BLaER1 treated with 17β-estradiol and CSF1 and Interleukin-3, amounts not matched to agents 10 nM and 100 nM (cell line): ENCODE data around the gene FGFR3.

ENCODE experiments used
- H3K27ac ChIP-seq, 11 experiments: shearing (Covaris generic); formaldehyde crosslinking; 2 replicates each; pipeline ENCODE4 v1.8.1; 2022
- H3K27me3 ChIP-seq, 11 experiments: shearing (Covaris generic); formaldehyde crosslinking; 2 replicates each; pipeline ENCODE4 v1.8.1; 2022
- H3K36me3 ChIP-seq, 11 experiments: shearing (Covaris generic); formaldehyde crosslinking; 2 replicates each; pipeline ENCODE4 v1.8.1; 2022
- H3K4me1 ChIP-seq, 10 experiments: shearing (Covaris generic); formaldehyde crosslinking; 2 replicates each; pipeline ENCODE4 v1.8.1; 2022
- H3K4me2 ChIP-seq, 11 experiments: shearing (Covaris generic); formaldehyde crosslinking; 2 replicates each; pipeline ENCODE4 v1.8.1; 2022
- H3K4me3 ChIP-seq, 10 experiments: shearing (Covaris generic); formaldehyde crosslinking; 2 replicates each; pipeline ENCODE4 v1.8.1; 2022
- H3K9ac ChIP-seq, 11 experiments: shearing (Covaris generic); formaldehyde crosslinking; 2 replicates each; pipeline ENCODE4 v1.8.1; 2022
- H3K9me3 ChIP-seq, 11 experiments: shearing (Covaris generic); formaldehyde crosslinking; replicated peaks in 1 of 11; 2 replicates each; pipeline ENCODE4 v1.8.1; 2022
- H4K20me1 ChIP-seq, 11 experiments: shearing (Covaris generic); formaldehyde crosslinking; 2 replicates each; pipeline ENCODE4 v1.8.1; 2022
- Cebpa-rat ChIP-seq, 11 experiments: shearing (Covaris generic); IDR thresholded peaks; 2 replicates each; pipeline ENCODE4 v1.8.1; 2022

The FGFR3 gene

DNA sequence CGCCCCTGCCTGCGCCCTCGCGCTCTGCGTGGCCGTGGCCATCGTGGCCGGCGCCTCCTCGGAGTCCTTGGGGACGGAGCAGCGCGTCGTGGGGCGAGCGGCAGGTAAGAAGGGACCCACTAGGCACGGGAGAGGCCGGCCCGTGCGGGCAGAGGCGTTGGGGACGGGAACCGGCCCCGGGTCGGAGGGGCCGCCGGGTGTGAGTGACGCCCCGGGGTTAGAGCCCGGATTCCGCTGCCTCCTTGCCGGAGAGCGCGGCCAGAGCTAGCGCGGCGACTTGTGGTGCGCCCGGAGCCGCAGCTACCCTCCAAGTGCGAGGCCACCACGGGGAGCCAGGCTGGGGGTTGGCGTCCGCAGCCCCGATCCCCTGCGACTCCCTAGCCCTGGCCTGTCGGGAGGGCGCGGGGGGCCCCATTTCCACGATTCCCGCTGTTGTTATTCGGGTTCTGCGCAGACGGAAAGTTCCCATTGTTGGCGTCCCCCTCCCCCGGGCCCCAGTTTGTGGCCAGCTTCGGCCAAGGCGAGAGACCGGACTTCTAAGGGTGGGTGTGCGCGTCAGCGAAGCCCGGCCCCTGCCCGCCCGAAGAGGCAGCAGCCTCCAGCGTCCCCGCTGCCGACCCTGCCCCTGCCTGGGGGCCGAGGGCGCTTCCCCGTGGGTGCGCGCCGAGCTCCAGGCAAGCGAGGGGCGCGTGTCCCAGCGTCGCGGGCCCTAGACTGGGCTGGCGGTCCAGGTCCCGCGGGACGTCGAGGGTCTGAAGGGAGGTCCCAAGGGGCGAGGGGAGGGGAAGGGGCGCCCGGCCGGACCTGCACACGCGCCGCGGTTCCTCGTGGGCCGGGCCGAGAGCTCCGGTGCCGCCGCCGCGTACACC is 1.1 kb downstream of the FGFR3 start:
- Histone ChIP-seq H3K4me2 (peak overlapping the region; percentile 96 to 100 (median 100)), H3K36me3 (no peaks in the 10 kb centered on the region), H4K20me1 (peaks cover 0 to 75% (median 40%) of the 10 kb centered on the region in 11 experiments; a peak in 18 of 22 replicates), H3K9ac (peak overlapping the region; percentile 31 to 75 (median 62); a peak in 21 of 22 replicates), H3K27ac (no peak overlapping the region), H3K27me3 (peaks cover 77 to 93% (median 84%) of the 10 kb centered on the region in 11 experiments), H3K4me3 (peak overlapping the region; percentile 59 to 75 (median 66)), H3K9me3 (no peaks in the 10 kb centered on the region), H3K4me1 (peaks cover 14 to 33% (median 24%) of the 10 kb centered on the region in 10 experiments)
- TF ChIP-seq Cebpa-rat (IDR thresholded peaks at IDR 0.05) = no peak

DNA sequence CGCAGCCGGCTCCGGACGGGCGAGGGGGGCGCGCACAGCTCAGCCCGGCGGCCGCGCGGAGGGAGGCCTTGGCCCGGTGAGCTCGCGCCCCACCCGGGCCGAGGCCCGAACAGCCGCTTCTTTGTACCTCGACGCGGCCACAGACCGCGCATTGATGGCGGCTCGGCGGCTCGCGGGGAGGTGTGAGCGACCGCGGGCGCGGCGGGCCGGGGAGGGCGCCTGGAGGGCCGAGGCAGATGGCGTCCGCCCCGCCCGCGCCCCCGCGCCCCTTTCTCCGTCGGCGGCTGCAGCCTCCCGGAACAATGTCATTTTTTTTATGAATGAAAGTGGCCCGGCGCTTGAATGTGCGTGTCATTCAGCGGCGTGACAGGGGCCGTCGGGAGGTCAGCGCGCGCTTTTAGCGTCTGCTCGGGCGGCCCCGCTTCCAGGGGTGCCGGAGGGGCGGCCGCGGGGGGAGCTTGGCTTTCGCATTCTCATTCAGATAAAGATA is 1.8 kb downstream of the FGFR3 start:
- Histone ChIP-seq H3K27me3 (peaks cover 82 to 98% (median 90%) of the 10 kb centered on the region in 11 experiments), H3K9me3 (no peaks in the 10 kb centered on the region), H3K4me2 (peak overlapping the region; percentile 96 to 100 (median 100)), H3K36me3 (no peaks in the 10 kb centered on the region), H3K9ac (peak overlapping the region in 8 of 11 experiments; percentile 14 to 75 (median 66); a peak in 8 of 22 replicates), H3K4me3 (peak overlapping the region; percentile 59 to 75 (median 66)), H4K20me1 (peaks cover 0 to 76% (median 40%) of the 10 kb centered on the region in 11 experiments; a peak in 18 of 22 replicates), H3K27ac (no peak overlapping the region), H3K4me1 (peaks cover 14 to 39% (median 31%) of the 10 kb centered on the region in 10 experiments)
- no peak for TF ChIP-seq Cebpa-rat (IDR thresholded peaks at IDR 0.05)

DNA sequence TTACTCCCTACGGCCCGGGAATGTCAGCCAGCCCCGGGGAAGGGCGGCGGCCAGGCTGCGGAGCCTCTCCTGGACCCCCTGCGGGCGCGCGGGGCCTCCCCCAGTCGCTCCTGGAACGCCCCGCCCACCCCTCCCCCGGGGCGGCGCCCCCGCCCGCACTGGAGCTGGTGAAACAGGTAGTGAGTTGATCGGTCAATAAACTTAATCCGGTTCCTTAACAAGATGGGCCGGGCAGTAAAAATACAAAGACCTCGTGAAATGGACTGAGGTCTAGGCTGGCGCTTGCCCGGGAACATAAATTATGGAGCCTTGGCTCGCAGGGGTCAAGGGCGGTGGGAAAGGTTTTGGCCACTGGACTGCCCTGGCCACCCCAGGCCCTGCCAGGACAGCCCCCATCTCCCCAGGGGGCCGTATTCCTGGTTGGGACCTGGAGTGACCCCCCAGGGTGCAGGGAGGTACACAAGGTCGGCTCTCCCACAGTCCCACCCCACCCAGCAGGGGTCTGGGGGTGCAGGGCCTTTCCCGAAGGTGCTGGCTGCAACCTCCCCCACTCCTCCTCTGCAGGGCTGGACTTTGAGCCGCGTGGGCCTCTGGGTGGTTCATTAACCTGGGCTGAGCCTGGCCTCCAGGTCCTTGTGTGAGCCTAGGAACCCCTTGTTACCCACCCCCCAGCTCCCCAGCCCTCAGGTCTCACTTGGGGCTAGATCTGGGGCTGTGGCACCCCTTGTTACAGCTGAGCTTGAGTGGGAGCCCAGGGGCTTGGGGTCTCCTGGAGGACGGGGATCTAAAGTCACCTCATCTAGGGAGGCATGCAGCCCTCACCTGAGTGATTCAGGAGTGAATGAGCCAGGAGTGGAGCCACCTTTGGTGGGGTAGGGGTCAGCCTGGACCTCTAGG is 2.5 kb downstream of the FGFR3 start:
- TF ChIP-seq Cebpa-rat (IDR thresholded peaks at IDR 0.05) = no peak
- Histone ChIP-seq H4K20me1 (peaks cover 0 to 77% (median 40%) of the 10 kb centered on the region in 11 experiments; a peak in 18 of 22 replicates), H3K4me2 (peak overlapping the region; percentile 96 to 100 (median 100)), H3K27me3 (peaks cover 82 to 98% (median 88%) of the 10 kb centered on the region in 11 experiments), H3K36me3 (no peaks in the 10 kb centered on the region), H3K27ac (no peak overlapping the region), H3K9me3 (no peaks in the 10 kb centered on the region), H3K4me1 (peaks cover 14 to 42% (median 32%) of the 10 kb centered on the region in 10 experiments), H3K9ac (peak overlapping the region in 3 of 11 experiments; percentile 71 to 75 (median 71); a peak in 3 of 22 replicates), H3K4me3 (peak overlapping the region in 7 of 10 experiments; percentile 61 to 75 (median 67); a peak in 13 of 20 replicates)

DNA sequence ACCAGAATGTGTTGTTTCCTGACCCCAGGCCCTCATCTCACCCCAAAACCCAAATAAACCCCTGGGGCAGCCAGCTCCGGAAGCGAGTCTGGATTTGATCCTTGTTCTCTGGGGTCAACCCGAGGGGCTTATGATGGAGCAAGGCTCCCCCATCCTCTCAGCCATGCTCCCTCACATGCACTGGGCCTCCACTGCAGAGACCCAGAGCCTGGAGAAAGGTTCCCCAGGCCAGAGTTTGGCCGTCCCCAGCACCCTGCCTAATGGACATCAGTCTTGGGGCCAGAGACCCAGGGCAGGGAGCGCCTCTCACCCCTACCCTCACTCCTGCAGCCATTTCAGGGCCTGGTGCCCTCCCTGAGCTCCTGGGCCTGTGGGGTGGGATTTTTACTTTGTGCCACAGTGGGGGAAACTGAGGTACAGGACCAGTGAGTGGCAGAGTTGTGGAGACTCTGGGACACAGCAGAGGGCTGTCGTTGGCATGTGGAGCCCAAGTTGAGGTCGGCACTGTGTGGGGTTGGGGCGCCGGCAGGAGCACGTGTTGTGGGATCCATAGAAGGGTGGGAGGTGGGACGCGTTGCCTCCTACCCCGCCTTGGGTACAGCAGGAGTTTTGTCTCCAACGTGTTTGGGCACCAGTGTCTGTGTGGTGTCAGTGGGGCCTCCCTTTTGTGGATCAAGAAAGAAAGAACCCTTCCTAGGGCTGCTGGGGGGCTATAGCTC is 3.6 kb downstream of the FGFR3 start:
- Histone ChIP-seq H3K9me3 (no peaks in the 10 kb centered on the region), H3K4me3 (no peak overlapping the region), H3K4me2 (no peak overlapping the region), H3K4me1 (peaks cover 14 to 53% (median 42%) of the 10 kb centered on the region in 10 experiments), H3K36me3 (no peaks in the 10 kb centered on the region), H3K27me3 (peaks cover 73 to 88% (median 78%) of the 10 kb centered on the region in 11 experiments), H3K27ac (no peak overlapping the region), H3K9ac (no peak overlapping the region), H4K20me1 (peaks cover 0 to 72% (median 40%) of the 10 kb centered on the region in 11 experiments; a peak in 18 of 22 replicates)
- no peak for TF ChIP-seq Cebpa-rat (IDR thresholded peaks at IDR 0.05)

DNA sequence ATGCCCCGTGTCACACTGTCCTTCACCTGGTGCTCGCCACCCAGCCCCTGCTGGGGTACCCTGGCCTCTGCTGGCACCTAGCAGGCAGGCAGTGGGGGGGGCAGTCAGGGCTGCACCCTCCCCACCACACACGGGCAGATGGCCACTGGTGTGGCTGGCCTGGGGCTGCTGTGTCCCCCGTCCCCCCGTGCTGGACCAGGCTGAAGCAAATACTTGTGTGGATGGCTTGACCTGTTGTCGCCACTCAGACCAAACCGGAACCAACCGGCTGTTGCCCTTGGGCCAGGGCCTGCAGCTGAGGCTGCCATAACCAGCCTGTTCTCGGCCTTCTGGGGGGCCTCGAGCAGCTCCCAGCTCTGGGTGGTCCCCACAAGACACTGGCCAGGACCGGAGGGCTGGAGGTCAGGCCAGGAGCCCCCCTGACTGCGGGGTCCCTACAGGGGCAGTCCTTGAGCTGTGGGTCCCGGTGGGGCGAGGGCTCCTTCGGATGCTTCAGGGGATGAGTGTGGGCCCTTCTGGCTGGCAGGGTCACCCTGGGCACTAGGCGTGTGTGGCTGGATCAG is 4.3 kb downstream of the FGFR3 start:
- TF ChIP-seq Cebpa-rat (IDR thresholded peaks at IDR 0.05) = no peak
- peaks cover 67 to 81% (median 70%) of the 10 kb centered on the region in 11 experiments for H3K27me3 ChIP-seq
- peaks cover 21 to 60% (median 49%) of the 10 kb centered on the region in 10 experiments for H3K4me1 ChIP-seq
- peaks cover 0 to 66% (median 37%) of the 10 kb centered on the region in 11 experiments; a peak in 18 of 22 replicates for H4K20me1 ChIP-seq
- no peak overlapping the region for H3K9ac ChIP-seq
- no peak overlapping the region for H3K4me2 ChIP-seq
- H3K36me3 ChIP-seq = no peaks in the 10 kb centered on the region
- no peak overlapping the region for H3K4me3 ChIP-seq
- no peaks in the 10 kb centered on the region for H3K9me3 ChIP-seq
- H3K27ac ChIP-seq = no peak overlapping the region

DNA sequence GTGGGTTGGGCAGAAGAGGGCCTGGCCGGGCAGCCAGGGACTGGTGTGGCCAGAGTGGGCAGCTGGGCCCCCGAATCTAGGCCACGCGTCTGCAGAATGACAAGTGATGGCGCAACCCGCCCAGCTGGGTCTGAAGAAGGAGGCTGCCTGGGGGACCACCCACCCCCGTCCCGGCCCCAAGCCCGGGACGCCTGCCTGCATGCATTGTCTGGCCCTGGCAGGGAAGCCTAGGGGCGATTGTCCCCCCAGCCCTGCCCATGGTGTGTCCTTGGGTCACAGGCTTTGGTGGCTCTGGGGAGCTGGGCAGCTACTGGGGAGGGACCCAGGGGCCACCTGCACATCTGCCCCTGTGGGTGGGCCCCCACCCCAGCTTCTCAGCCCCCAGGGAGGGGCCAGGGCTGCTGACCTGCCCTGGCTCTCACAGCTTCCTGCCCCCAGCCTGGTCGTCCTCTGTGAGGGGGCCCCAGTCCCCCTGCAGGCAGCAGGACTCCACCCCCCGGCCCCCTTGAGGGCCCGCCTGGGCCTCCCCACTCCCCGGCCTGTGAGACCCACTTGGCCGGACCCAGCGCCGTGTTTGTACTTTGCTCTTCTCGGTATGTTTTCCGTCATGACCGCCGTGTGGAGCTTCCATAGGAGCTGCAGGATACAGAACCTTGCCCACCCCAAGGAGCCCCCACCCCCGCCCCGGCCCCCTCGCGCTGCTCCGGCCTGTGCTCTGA is 4.9 kb downstream of the FGFR3 start:
- Histone ChIP-seq H3K36me3 (no peaks in the 10 kb centered on the region), H3K9me3 (no peaks in the 10 kb centered on the region), H3K9ac (no peak overlapping the region), H3K4me1 (peaks cover 26 to 61% (median 53%) of the 10 kb centered on the region in 10 experiments), H4K20me1 (peaks cover 0 to 61% (median 33%) of the 10 kb centered on the region in 11 experiments; a peak in 18 of 22 replicates), H3K4me2 (no peak overlapping the region), H3K27ac (no peak overlapping the region), H3K4me3 (no peak overlapping the region), H3K27me3 (peaks cover 62 to 75% (median 64%) of the 10 kb centered on the region in 11 experiments)
- TF ChIP-seq Cebpa-rat (IDR thresholded peaks at IDR 0.05) = no peak

DNA sequence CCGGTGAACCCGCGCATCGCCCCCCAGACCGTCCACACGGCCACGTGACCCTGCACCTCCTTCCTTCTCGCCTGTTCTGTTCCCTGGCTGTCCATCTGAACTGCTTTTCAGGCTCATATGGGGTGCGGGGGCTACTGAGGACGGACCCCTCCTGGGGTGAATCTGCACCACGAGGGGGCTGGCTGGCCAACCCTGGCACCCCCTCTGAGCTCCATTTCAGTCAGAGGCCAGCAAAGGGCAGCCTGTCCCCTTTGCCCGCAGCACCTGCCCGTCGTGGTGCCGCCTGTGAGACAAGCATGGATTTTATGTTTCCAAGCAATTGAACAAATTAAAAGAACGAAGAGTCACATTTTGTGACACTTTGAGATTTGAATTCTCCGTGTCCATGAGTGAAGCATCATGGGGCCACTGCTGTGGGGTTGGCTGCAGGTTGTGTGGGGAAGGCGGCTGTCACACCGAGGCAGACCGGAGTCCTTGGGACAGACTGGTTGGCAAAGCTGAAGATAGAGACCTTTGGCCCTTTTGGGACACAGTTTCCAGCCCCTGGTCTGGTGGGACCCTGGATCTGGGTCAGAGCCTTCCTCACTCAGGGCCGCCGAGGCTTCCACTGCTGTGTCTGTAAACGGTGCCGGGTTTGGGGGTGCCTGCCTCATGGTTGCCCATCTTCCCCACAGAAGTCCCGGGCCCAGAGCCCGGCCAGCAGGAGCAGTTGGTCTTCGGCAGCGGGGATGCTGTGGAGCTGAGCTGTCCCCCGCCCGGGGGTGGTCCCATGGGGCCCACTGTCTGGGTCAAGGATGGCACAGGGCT is 5.7 kb downstream of the FGFR3 start:
- H3K27ac ChIP-seq = no peak overlapping the region; a peak in 1 of 22 replicates
- peaks cover 26 to 68% (median 59%) of the 10 kb centered on the region in 10 experiments for H3K4me1 ChIP-seq
- peaks cover 0 to 59% (median 31%) of the 10 kb centered on the region in 11 experiments; a peak in 18 of 22 replicates for H4K20me1 ChIP-seq
- H3K4me3 ChIP-seq = no peak overlapping the region
- H3K27me3 ChIP-seq = peaks cover 54 to 67% (median 57%) of the 10 kb centered on the region in 11 experiments
- no peaks in the 10 kb centered on the region for H3K9me3 ChIP-seq
- TF ChIP-seq Cebpa-rat (IDR thresholded peaks at IDR 0.05) = no peak
- H3K9ac ChIP-seq = peak overlapping the region in 2 of 11 experiments; percentile 28 to 44; a peak in 3 of 22 replicates
- no peaks in the 10 kb centered on the region for H3K36me3 ChIP-seq
- H3K4me2 ChIP-seq = peak overlapping the region in 8 of 11 experiments; percentile 56 to 81 (median 68); a peak in 15 of 22 replicates
